GM19397 (cell line): ENCODE measurements around the gene MED27.

ENCODE experiments used
- ATAC-seq: cut with Tn5 transposase; IDR thresholded peaks from one replicate; pipeline ENCODE4 v1.9.1; 2021; ENCODE audit warnings: mild to moderate bottlenecking, moderate library complexity; ENCODE audit not compliant: unreplicated experiment

The MED27 gene

DNA sequence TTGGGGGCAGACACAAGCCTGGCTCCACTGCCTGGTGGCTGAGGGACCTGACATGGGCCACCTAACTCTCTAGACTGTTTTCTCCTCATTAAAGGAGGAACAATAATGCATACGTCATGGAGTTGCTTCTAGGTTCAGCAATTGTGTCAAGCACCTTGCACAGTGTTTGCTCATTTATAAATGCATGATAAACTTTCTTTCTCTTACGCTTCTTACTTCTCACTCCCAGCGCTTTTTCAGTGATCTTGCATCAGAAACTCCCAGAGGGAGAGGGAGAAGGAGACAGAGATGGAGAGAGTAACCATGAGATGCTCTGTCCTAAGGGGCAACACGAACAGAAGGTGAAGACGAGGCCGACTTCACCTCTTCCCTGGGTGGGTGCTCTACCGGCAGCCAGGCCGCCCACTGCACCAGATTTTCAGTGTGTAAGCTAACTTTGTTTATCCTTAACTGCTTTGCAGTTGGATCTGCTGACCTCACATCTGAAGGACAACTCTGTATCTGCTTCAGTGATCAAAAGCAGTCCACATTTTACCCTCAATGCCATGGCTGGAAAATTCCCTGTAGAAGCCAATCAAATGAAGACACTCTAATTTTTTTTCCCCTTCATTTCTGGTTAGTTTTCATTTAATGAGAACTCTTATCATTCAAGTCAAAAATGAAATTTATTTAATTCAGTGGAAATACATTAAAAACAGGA lies 35.3 kb downstream of the MED27 start:
- no peak for ATAC-seq

DNA sequence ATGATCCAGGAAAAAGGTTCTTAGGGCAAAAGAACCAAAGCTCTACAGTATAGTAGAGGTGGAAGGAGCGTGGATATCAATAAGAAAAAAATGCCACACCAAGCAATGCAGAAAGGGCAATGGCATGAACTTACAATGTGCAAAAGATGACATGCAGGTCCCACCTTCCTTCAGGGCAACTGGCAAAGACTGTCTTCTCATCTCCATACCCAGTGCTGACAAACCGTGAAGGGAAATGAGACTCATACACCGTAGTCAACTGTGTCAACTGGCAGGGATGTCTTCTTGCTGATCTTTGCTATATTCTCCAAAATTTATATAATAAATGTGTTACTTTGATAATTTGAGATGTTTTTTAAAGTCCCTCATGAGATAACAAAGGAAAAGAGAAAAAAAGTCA lies 36.0 kb downstream of the MED27 start:
- no peak for ATAC-seq

DNA sequence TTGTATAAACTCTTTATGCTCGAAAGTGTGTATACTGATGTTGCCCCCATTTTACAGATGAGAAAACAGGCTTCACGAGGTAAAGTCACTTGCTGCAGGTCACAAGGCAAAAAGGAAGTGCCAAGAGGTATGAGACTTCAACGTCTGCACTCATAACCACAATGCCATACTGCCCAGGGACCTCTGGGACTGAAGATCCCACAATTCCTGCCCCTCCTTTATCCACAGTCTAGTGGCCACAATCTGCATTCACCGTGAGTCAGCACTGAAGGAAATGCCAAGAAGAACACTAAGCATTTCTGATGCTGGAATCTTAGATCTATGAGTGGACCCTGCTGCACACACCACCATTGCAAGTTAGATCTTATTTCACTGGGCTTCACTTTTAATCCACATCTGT lies 37.3 kb downstream of the MED27 start:
- no peak for ATAC-seq

DNA sequence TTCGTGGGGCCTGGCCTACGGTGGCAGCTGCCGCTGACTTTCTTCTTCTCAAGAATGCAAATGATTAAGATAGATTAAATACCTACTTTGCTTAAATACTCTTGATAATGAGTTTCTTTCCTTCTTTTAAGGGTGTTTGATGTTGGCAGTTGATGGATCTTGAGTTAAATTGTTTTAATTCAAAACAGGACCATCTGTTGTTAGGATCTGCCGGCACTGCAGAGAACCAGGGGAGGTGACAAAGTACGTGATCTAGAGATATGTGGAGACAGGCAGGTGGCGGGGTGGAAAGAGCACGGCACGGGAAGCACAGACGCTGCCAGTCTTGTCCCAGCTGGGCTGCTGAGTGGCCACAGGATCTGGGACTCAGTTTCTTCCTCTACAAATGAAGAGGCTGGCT lies 37.9 kb downstream of the MED27 start:
- ATAC-seq, result no peak

DNA sequence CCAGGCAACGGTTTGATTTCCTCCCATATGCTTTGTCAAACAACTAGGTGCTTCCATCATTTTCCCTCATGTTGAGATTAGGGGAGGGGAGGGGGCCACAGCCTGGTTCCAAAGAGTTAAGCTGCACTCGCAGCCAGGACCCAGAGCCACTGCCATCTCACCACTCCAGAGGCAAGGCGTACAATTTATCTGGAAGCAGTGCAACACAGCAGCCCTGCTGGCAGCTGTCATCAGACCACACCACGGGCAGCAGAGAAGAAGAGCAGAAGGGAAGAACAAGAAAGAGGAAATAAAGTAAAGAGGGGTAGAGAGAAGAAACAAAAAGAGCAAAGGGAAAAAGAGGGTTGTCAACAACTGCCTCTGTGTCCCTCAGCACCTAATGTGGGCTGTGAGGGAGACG lies 38.9 kb downstream of the MED27 start:
- ATAC-seq, result no peak

DNA sequence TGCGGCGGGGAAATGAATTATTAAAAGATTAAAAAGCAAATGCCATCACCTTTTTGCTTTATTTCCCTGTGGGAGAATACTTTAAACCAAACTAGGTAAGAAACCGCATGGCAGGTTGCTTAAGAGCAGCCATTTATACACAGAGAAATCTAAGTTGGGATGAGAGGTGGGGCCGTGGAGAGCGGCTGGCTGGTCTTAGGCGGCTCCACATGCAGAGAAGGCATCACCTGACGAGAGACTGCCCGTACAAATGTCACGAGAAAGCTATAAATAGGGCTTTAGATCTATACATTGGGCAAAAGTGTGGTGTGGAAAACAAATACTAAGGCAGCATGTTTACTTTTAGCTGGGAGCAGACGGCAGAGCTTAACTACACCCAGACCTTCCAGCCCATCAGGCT lies 39.4 kb downstream of the MED27 start:
- ATAC-seq, result no peak

DNA sequence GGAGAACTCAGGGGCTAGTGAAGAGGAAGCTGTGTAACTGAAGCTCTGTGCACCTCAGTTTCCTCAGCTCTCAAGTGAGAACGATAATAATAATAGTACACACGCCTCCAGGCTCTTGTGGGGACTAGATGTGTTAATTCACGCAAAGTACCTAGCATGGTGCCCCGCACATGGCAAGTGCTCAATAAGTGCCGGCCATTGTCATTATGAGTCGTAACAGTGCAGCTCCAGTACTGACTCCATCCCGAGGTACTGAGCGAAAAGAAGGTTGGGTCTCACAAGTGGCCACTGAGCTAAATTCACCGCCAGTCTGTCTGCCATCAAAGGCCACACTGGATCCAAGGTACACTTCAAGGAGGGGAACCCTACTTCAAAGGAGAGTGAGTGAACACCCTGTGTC lies 40.4 kb downstream of the MED27 start:
- no peak for ATAC-seq

DNA sequence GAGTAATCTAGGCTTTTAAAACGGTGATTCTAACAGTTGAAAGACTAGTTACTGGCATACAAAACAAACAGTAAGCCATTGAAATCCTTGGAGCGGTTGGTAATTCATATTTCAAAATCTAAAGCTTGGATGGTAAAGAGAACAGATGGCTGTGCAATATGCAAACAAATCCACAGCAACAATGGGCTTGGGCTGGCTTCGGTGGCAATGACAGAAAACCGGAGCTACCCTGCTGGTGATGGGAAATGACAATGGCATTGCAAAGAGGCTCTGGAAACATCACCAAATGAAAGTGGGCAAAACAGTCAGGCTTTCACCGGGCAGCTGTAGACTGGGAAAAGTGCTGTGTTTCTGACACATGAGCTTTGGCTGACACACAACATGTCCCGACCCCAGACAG lies 42.2 kb downstream of the MED27 start:
- ATAC-seq, result no peak

DNA sequence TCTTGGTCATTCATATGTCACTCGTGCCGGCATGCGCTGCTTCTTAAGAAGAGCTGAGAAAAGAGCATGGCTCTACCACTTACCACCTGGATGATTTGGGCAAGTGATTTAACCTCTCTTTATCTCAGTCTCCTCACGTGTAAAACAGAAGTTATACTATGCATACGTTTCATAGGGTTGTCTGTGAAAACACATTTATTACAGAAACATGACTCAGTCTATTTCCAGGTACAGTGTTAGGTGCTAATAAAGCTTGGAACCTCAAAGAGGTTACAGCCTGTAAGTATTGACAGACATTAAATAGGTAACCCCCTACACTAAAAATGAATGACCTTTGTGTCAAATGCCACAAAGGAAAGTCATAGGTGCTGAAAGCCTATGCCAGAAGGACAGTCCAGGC lies 43.1 kb downstream of the MED27 start:
- ATAC-seq, result no peak

DNA sequence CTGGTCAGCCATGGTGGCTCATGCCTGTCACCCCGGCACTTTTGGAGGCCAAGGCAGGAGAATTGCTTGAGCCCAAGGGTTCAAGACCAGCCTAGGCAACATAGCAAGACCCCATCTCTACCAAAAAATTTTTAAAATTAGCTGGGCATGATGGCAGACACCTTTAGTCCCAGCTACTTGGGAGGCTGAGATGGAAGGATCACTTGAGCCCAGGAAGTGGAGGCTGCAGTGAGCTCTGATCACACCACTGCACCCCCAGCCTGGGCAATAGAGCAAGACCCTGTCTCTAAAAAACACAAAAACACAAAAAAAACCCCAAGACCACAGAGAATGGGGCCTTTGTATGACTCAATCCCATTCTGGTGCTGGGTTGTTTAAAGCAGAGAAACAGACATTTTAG lies 44.0 kb downstream of the MED27 start:
- no peak for ATAC-seq

DNA sequence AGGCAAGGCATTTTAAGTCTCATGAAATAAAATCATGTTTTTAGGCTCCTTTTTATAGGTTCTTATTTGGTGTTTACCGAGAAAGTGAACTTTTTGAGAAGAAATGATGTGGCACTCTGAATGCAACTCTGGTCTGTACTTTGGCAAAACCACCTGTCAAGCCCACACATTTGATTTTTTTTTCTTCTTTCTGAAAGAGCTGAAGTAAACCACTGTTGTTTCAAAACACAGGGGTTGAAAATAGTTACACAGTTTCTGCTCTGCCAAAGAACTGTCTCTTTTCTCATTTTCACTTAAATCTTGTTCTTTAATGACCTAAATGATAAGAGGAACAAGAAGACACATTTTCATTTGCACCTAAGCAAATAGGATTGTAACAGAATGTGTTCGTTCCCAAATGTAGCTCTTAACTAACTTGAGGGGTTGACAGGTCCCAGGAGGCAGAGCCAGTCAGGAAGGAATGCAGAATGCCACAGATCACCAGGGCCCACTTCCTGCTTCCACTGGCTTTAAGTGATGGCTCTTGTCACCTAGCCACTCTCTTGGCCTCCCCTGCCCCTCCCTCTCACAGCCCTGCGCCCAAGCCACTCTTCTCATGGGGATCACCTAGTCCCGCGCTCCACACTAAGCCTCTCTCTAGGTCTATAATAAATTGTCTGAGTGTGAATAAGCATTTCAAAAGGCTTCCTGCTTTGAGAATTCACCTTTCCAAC lies 47.3 kb downstream of the MED27 start:
- ATAC-seq, result no peak

DNA sequence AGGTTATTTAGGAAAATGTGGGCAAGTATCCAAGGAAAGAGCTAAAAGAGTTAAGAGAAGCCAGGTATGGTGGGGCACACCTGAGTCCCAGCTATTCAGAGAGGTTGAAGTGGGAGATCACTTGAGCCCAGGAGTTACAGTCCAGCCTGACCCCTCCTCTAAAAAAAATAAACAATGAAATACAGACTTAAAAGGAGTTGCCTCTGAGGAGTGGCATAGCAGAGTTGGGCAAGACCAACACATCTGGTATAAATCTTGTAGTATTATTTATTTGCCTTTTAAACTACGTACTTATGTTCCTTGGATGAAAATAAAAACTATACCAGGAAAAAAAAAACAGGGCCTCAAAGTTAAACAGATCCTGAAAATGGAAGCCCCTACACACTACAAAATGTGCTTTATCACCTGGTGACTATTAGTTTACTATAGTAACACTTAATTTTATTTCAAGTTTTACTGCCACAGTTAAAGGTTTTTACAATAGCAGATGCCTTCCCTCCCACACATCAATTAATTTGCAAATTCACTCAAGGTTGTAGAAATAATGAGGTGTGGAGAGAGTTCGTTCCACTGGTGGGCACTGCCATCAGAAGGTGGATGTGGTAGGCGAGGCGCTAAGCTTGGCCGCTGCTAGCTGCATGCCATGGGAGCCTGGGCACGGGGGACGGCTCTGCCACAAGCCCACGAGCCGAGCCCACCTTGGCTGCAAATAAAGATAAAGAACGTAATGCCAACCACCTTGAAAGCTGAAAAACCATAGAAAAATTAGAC lies 48.0 kb downstream of the MED27 start:
- no peak for ATAC-seq

DNA sequence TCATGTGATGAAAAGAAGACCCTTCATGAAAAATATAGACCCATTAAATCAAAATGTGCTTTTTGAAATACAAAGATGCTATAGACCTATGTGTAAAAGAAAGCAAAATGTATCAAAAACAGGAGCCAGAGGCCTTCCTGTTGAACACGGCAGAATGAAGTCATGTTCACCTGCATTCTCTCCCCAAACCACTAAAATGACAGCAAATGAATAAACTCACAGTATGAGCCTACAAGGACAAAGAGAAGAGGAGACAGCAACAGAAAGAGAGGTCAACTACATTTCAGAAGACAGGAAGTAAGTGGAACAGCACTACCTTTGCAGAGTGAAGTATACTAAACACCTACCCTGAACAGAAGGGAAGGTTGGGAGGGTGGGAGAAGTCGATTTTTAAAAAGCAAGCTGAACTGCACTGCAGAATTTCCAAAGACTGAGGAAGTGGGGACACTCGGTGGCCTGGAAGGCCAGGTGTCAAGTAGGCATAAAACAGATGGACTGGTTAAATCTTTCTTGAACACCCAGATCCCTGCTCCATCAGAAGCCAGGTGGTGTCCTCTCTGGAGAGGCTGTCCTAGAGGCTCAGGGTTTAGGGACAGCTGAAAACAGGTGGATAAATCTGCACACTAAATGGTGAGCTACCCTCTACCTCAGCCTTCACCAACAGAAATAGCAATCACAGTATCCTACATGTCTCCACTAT lies 48.9 kb downstream of the MED27 start:
- no peak for ATAC-seq

DNA sequence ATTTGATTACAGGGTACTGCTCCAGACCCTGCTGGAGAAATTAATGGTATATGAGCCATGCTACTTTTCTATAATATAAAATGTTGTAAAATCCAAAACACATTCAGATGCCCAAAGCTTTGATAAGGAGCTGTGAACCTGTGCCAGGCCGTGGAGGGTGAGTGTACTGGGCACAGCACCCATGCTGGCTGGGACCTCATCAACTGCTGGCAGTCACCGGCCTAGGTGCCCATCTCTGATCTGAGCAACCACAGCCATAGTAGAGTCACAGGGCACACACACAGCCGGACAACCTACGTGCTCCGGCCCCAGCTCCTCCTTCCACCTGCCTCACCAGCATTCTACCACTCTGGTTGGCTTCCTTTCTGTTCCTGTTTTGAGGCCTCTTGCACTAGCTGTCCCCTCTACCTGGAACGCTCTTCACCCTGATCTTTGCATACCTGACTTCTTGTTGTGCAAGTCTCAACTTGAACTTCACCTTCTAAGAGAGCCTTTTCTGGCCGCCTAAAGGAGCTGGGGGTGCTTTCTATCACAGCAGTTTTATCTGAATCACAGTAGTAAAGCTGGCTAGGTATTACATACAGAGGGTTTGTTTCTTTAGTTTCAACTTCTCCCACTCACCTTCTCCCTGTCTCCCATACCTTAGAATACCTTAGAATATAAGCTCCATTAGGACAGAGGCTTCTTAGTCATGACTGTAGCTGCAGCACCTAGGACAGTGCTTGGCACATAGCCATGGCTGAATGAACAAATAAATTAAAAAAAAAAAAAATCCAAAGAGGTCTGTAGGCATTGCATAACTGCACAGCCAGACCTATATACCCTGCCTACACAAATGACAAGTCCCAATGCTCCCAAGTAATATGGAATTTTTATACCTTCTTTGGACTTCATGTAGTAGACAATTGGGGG lies 51.7 kb downstream of the MED27 start:
- ATAC-seq, result no peak

DNA sequence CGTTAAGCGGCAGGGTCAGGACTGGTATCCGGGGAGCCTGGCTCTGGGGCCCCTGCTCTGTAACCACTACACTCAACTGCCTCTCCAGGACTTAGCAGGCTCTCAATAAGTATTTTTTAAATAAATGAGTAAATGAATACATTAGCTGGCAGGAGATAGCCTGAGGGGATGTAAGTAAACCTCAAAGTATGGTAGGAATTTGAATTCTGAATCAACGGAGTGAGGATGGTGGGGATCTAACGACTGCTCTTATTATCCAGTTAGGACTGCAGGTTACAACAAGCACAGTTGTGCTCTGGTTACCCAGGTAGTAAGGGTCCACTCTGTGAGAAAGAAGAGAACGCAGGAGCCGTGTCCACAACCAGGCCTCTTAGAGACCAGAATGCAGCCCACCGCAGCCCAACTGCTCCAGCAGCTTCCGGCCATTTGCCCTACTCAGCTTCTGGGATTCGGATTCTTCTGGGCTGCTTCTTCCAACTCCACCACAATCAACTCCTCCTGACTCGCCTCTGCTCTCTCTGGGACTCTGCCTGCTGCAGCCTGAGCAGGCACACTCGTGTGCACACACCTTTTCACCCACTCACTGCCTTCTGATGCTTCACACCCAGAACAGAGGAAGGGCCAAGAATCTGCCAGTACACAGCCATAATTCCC lies 52.6 kb downstream of the MED27 start:
- ATAC-seq, result no peak

DNA sequence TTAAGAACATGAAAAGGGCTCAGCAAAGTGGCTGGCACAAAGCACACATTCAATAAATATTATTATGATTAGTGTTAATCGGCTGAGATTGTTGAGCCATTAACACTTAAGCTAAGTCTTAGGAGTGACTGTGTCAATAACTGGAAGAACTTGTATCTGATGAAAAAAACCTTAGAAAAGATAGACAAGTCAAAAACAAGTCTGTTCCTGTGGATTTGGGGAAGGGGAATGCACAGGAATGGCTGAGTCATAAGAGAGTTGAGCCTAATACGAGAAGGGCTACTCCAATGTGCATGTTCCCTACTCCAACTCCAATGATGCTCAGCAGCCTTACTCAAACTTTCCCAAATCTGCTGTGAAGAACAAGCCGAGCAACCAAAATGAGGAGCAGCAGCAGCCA lies 53.9 kb downstream of the MED27 start:
- ATAC-seq, result no peak

DNA sequence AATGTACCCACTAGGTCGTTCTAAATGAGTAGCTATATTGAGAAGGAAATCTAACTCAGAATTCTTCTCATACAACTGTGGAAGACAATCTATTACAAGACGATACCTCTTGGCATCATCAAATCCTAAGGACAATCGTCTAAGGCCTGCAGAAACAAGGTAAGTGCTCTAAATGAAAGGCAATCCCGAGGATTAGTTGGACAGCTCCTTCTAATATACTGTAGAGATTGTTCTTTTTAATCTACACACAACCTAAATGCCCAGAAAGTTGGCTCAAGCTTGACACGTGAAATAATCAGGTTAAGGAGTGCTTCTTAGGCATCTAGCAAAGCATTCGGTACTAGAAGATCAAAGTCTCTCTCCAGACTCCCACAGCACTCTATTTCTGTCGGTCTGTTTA lies 55.1 kb downstream of the MED27 start:
- no peak for ATAC-seq

DNA sequence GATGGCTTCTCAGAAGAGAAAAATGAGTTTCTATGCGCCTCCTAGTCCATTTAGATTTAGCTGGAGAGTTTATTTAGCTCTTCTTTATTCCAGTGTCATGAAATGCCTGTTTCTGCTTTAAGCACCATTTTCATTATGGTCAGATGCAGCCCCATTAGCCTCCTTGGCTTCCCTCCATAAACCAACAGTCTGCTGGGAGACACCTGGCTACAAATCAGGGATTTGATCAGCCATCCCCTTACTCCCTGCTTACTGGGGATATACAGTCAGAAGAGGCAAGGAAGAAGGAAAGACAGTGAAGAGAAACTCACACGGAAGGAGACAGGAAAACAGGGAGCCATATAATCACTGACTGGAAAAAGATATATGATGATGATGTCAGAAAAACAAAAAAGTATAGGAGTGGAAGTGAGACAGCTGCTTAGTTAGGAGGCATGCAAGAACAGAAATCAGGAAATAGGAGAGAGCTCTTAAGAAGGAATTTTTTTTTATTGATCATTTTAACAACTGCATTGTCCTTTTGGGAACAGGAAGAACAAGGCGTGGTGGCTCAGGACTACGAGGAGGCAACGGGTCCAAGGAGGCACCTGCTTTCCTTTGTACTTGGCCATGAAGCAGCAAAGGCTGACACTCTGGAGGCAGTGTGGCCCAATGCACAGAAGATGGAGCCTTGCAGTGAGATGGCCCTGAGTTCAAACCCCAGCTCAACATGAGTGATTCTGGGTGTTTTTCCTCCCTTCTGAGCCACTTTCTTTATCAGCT lies 56.1 kb downstream of the MED27 start:
- no peak for ATAC-seq

DNA sequence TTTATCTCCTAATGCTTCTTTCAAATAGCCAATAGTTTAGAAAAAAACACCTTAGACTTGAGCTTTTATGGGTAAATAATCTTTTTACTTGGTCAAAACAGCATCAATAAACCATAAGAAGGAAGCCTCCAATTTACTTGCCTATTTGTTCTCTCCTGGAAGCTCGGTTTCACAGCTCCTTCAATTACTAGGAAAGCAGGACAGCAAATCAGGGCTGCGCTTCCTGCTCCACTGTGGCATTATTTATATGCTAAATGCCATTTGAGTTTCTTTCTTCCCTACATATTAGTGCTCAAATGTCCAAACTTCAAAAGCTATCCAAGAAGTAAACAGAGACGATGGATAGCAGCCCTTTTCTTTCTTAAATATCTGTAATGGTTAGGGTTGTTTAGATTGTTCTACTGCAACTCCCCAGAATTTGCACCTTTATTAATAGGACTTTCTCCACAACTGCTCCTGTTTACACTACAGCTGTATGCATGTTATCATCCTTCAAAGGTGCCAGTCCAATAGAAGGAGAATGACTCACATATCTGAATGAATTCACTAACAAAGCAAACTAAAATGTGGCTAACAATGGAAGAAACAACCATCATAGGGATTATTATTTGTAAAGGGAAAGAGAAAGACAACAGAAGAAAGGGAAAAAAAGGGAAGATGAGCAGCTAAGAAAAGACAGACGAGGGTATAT lies 58.7 kb downstream of the MED27 start:
- no peak for ATAC-seq
